ENCODE measurements around the gene RBBP9.

The RBBP9 gene

DNA sequence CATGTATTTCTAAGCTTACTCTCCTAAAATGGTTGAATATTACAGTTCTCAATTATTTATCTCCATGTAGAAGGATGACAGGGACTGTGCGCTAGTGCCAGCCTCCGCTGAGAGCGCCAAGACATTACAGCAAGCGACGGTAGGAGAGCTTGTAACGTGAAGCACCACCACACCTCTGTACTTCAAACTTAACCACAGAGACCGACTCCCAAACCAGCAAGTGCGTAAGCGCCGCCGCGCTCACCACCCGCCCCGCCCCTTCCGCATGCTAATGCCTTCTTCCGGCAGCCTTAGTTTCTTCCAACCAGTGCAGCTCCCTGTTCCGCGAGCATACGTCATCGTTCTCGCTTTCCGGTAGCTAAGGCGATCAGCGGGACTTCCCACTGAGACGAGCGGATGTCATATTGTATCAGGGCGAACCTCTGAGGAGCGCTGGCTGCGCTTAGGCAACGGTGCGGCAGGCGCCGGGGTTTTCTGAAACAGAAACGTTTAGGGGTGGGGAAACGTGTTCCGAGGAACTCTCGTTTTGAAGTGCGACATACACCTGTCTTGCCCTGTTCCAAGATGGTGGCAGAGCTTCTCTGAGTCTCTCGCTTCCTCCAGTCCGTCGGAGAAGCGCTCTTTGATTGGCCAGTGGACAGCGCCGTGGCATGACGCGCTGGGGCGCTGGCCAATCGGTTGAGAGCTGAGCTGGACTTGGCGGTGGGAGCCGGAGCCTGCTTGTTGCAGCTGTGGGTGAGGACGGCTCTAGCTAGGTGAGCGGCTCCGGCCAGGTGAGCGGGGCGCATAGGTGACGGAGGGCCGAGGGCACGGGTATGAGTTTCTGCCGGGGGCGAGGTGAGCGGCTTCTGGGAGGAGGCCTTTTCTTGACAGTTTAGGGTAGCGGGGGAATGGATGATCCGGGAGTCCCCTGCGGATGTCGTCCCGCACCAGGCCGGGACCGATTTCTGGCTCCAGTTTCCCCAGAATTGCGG lies 10.5 kb upstream of the RBBP9 start, which contains the start of gene SEC23B (continued):
- TF ChIP-seq ZNF843 (tag by site-specific recombination; IDR thresholded peaks at IDR 0.05) = peak; percentile 55
- peak; percentile 92 for TF ChIP-seq ZNF518A (tag by site-specific recombination; conservative IDR thresholded peaks at IDR 0.05; ENCODE audit: low read depth)
- TF ChIP-seq ZNF335 (tag by site-specific recombination; conservative IDR thresholded peaks at IDR 0.05) = peak; percentile 88
- peak; percentile 100 for TF ChIP-seq ZEB2 (tag by site-specific recombination; IDR thresholded peaks at IDR 0.05)
- no peak; the same call in none of the 2 replicates for TF ChIP-seq REST (tag by site-specific recombination; IDR thresholded peaks at IDR 0.05)
- TF ChIP-seq ZNF174 (tag by site-specific recombination; IDR thresholded peaks at IDR 0.05) = no peak
- peak; percentile 22; the same call in 1 of the 2 replicates for TF ChIP-seq PRDM4 (tag by site-specific recombination; IDR thresholded peaks at IDR 0.05)

DNA sequence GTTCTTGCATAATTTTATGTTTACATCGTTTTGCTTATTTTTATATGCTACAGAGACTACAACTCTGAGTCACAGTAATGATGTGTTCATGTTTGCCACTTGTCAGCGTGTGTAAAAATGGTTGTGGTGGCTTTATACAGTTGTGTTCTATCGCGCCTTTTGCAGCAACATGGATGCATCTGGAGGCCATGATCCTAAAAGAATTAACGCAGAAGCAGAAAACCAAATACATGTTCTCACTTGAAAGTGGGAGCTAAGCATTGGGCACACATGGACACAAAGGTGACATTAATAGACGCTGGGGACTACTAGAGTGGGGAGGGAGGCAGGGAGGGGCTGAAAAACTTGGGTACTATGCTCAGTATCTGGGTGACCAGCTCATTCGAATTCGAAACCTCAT lies 9.7 kb upstream of the RBBP9 start:
- Histone ChIP-seq H3K27ac (ENCODE audit: extremely low read depth, low read depth, low read length) (peak overlapping the region; percentile 72; the same call in 1 of the 2 replicates), H3K36me3 (ENCODE audit: control insufficient read depth in 2 of 2, insufficient read depth in 1 of 2, low read length in 2 of 2) (peaks cover 21 to 23% of the 10 kb centered on the region in 2 experiments), H3K4me1 (ENCODE audit: control insufficient read depth, insufficient read depth, low read length) (0 out of 2 replicates have a peak, but pooled peaks cover 2% of the 10 kb centered on the region), H3K4me3 (ENCODE audit: low read depth, low read length) (peak overlapping the region; percentile 92), H3K9me3 (ENCODE audit: control insufficient read depth, insufficient read depth, low read depth, low read length) (no peaks in the 10 kb centered on the region)
- POLR2A ChIA-PET = interaction anchor here (0.8 to 4.0 kb wide), 12 partner anchors 9 to 367 kb away, joined by 3 to 90 read pairs (median 4); partner anchors contain the start of genes DZANK1, POLR3F, RBBP9 and SMIM26
- CTCF ChIA-PET = interaction anchor here (0.6 to 0.7 kb wide), 2 partner anchors 41 to 1179 kb away, joined by 3 read pairs; no protein-coding TSS in a partner anchor
- TF ChIP-seq, protein P1, sequence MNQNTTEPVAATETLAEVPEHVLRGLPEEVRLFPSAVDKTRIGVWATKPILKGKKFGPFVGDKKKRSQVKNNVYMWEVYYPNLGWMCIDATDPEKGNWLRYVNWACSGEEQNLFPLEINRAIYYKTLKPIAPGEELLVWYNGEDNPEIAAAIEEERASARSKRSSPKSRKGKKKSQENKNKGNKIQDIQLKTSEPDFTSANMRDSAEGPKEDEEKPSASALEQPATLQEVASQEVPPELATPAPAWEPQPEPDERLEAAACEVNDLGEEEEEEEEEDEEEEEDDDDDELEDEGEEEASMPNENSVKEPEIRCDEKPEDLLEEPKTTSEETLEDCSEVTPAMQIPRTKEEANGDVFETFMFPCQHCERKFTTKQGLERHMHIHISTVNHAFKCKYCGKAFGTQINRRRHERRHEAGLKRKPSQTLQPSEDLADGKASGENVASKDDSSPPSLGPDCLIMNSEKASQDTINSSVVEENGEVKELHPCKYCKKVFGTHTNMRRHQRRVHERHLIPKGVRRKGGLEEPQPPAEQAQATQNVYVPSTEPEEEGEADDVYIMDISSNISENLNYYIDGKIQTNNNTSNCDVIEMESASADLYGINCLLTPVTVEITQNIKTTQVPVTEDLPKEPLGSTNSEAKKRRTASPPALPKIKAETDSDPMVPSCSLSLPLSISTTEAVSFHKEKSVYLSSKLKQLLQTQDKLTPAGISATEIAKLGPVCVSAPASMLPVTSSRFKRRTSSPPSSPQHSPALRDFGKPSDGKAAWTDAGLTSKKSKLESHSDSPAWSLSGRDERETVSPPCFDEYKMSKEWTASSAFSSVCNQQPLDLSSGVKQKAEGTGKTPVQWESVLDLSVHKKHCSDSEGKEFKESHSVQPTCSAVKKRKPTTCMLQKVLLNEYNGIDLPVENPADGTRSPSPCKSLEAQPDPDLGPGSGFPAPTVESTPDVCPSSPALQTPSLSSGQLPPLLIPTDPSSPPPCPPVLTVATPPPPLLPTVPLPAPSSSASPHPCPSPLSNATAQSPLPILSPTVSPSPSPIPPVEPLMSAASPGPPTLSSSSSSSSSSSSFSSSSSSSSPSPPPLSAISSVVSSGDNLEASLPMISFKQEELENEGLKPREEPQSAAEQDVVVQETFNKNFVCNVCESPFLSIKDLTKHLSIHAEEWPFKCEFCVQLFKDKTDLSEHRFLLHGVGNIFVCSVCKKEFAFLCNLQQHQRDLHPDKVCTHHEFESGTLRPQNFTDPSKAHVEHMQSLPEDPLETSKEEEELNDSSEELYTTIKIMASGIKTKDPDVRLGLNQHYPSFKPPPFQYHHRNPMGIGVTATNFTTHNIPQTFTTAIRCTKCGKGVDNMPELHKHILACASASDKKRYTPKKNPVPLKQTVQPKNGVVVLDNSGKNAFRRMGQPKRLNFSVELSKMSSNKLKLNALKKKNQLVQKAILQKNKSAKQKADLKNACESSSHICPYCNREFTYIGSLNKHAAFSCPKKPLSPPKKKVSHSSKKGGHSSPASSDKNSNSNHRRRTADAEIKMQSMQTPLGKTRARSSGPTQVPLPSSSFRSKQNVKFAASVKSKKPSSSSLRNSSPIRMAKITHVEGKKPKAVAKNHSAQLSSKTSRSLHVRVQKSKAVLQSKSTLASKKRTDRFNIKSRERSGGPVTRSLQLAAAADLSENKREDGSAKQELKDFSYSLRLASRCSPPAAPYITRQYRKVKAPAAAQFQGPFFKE (tag by site-specific recombination; IDR thresholded peaks at IDR 0.05; ENCODE audit: borderline replicate concordance) = no peak
- TF ChIP-seq ZNF23 (tag by site-specific recombination; IDR thresholded peaks at IDR 0.05; ENCODE audit: borderline replicate concordance) (no peak), ZNF362 (tag by site-specific recombination; IDR thresholded peaks at IDR 0.05) (no peak), ZNF335 (tag by site-specific recombination; conservative IDR thresholded peaks at IDR 0.05) (no peak; the same call in 1 of the 2 replicates), ZNF354C (tag by site-specific recombination; IDR thresholded peaks at IDR 0.05; ENCODE audit: borderline replicate concordance, low read depth) (no peak), ZNF239 (tag by site-specific recombination; IDR thresholded peaks at IDR 0.05) (no peak), MZF1 (tag by site-specific recombination; IDR thresholded peaks at IDR 0.05; ENCODE audit: borderline replicate concordance) (no peak), SALL2 (tag by site-specific recombination; IDR thresholded peaks at IDR 0.05; ENCODE audit: borderline replicate concordance) (no peak)
